ENCODE measurements around the gene ZNF22.

Gene ZNF22

GRCh38 chr10:44986670-44987069, 14.1 kb upstream of the ZNF22 start:
- TF ChIP-seq TAF1 (IDR thresholded peaks at IDR 0.05; ENCODE audit: borderline replicate concordance, low read depth, low read length), result no peak
- no peak for TF ChIP-seq POLR2AphosphoS5 (IDR thresholded peaks at IDR 0.05; ENCODE audit: low read depth, low read length)
- no peak for TF ChIP-seq POLR2A (IDR thresholded peaks at IDR 0.05; ENCODE audit: low read depth, low read length)
- FAIRE-seq (no peak), DNase-seq (ENCODE audit: insufficient read length) (no peak)

DNA sequence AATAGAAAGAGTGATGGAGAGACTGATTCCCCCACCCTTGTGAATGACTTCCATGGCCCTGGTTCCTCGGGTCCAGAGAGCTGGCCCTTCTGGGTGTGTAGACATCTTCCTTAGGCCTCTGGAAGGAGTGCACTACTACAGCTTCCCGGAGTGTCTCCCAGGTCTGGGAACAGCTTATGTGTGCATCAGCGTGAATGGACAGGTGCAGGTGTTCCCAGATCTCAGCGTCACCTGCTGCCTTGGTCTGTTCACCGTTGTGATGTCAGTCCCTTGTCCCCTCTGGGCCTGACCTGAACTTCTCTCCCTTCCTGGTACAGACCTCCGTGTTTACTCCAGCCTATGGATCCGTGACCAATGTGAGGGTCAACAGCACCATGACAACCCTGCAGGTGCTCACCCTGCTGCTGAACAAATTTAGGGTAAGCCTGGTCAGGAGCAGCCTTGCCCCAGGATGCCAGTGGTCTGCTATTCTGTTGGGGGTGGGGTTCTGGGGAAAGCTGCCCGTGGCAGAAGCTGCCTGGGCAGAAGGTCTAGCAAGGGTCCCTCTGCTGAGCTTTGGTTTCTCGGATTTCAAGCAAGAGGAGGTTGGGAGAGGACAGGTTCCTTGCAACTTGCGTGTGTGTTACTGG, 11.7 kb upstream of the ZNF22 start:
- TF ChIP-seq POLR2A (IDR thresholded peaks at IDR 0.05; ENCODE audit: low read depth, low read length) (no peak), TAF1 (IDR thresholded peaks at IDR 0.05; ENCODE audit: borderline replicate concordance, low read depth, low read length) (no peak), POLR2AphosphoS5 (IDR thresholded peaks at IDR 0.05; ENCODE audit: low read depth, low read length) (no peak)
- no peak for DNase-seq (ENCODE audit: insufficient read length)
- no peak for FAIRE-seq

DNA sequence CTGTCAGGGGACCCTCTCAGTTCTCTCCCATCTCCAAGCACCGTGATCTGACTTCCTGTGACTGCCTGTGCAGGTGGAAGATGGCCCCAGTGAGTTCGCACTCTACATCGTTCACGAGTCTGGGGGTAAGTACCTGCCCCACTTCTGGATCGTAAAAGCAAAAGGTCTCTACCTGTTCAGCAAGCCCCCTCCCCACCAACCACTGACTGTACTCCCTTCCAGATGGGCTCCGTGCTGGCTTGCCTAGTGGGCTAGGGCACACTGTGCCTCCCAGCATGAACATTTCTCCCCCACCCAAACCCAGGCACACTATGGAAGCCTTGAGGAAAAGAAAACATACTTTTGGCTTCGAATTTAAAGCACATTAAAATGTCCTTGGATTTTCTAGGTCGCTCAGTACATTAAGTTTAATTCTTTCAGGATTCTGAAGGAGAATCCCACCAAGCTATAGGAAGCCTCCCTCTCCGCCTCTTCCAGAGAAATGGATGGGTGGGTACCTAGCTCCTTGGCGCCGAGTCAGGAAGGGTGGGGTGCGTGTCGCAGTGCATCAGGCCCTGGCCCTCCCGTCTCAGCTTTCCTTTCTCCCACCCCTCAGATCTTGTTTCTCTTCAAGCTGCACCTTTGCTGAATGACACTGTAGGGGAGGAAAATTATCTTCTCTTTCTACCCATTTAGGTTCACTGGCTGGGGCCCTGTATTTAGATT, 11.0 kb upstream of the ZNF22 start:
- DNase-seq (ENCODE audit: insufficient read length) (no peak), FAIRE-seq (no peak)
- no peak for TF ChIP-seq POLR2AphosphoS5 (IDR thresholded peaks at IDR 0.05; ENCODE audit: low read depth, low read length)
- no peak for TF ChIP-seq TAF1 (IDR thresholded peaks at IDR 0.05; ENCODE audit: borderline replicate concordance, low read depth, low read length)
- TF ChIP-seq POLR2A (IDR thresholded peaks at IDR 0.05; ENCODE audit: low read depth, low read length), result no peak

GRCh38 chr10:44990302-44990655, 10.4 kb upstream of the ZNF22 start:
- no peak for FAIRE-seq
- DNase-seq (ENCODE audit: insufficient read length), result no peak
- TF ChIP-seq POLR2AphosphoS5 (IDR thresholded peaks at IDR 0.05; ENCODE audit: low read depth, low read length), result no peak
- no peak for TF ChIP-seq TAF1 (IDR thresholded peaks at IDR 0.05; ENCODE audit: borderline replicate concordance, low read depth, low read length)
- no peak for TF ChIP-seq POLR2A (IDR thresholded peaks at IDR 0.05; ENCODE audit: low read depth, low read length)

GRCh38 chr10:44990965-44991364, 9.8 kb upstream of the ZNF22 start:
- no peak for DNase-seq (ENCODE audit: insufficient read length)
- TF ChIP-seq POLR2A (IDR thresholded peaks at IDR 0.05; ENCODE audit: low read depth, low read length), result no peak
- TF ChIP-seq TAF1 (IDR thresholded peaks at IDR 0.05; ENCODE audit: borderline replicate concordance, low read depth, low read length), result no peak
- TF ChIP-seq POLR2AphosphoS5 (IDR thresholded peaks at IDR 0.05; ENCODE audit: low read depth, low read length), result no peak
- FAIRE-seq, result no peak

DNA sequence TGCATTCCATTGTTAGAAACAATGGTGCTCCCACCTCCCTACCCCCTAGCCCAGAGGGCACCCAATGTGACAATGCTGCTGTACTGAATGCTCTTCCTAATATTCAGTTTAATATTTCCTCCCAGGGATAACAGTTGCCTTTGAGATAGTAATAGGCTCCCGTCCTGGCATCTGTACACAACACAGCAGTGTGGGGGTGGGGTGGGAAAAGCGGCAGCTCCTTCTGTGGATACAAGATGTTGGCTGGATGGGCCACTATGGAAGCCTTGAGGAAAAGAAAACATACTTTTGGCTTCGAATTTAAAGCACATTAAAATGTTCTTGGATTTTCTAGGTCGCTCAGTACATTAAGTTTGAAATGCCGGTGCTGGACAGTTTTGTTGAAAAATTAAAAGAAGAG, 9.2 kb upstream of the ZNF22 start:
- no peak for DNase-seq (ENCODE audit: insufficient read length)
- FAIRE-seq, result no peak
- TF ChIP-seq TAF1 (IDR thresholded peaks at IDR 0.05; ENCODE audit: borderline replicate concordance, low read depth, low read length), result no peak

DNA sequence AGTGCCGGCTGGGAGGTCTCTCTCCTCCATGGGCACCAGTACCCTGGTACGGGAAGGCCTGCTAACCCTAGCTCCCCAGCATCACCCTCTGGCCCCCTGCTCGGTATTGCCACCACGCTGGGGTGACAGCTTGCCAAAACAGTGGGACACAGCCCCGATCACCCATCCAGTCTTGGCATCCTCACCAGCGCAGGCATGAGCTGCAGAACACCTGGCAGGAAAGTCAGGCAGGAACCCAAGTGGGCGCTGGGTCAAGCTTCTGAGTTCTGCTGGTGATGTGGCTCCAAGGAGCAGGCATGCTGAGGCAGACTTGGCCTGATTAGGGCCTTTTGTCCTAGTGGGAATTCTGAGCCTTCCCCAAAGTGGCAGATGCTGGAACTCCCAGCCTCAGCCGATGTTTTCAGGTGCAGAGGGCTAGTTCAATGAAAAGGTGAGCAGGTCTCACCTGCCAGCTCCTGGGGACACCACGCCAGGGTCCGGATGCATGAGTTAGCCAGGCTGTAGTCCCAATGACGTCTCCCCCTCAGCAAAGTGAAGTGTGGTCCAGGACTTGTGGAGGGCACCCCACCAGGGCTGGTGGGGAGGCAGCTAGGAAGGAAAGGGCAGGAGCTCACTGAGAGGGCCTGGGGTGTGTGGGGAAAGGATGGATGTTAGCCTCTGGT, 8.5 kb upstream of the ZNF22 start:
- TF ChIP-seq POLR2AphosphoS5 (IDR thresholded peaks at IDR 0.05; ENCODE audit: low read depth, low read length) (no peak), POLR2A (IDR thresholded peaks at IDR 0.05; ENCODE audit: low read depth, low read length) (no peak), TAF1 (IDR thresholded peaks at IDR 0.05; ENCODE audit: borderline replicate concordance, low read depth, low read length) (no peak)
- DNase-seq (ENCODE audit: insufficient read length) (no peak), FAIRE-seq (no peak)

DNA sequence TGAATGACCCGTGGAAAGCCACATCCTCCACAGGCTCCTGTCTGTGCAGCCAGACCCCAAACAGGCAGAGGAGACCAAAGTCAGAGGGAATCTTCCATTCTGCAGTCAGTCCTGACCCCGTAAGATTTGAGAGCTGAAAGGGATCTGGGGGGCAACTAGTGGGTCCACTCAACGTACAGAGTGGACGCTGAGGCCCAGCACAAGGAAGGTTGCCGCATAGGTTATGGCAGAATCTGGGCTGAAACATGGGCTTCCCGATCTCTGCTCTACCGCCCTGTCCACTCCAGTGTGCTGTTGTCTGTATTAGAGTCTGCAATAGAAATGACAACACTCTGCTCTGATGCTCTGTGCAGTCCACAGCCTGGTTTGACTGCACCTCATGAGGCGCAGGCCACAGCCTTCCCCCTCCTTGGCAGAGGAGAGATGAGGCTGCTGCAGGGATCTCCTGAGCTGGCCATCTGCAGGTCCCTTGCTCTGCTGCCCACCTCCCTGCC, 7.9 kb upstream of the ZNF22 start:
- no peak for DNase-seq (ENCODE audit: insufficient read length)
- FAIRE-seq, result no peak
- no peak for TF ChIP-seq TAF1 (IDR thresholded peaks at IDR 0.05; ENCODE audit: borderline replicate concordance, low read depth, low read length)
- TF ChIP-seq POLR2AphosphoS5 (IDR thresholded peaks at IDR 0.05; ENCODE audit: low read depth, low read length), result no peak
- no peak for TF ChIP-seq POLR2A (IDR thresholded peaks at IDR 0.05; ENCODE audit: low read depth, low read length)

- DNase-seq (ENCODE audit: insufficient read length) (no peak), FAIRE-seq (no peak)
- no peak for TF ChIP-seq POLR2AphosphoS5 (IDR thresholded peaks at IDR 0.05; ENCODE audit: low read depth, low read length)
- TF ChIP-seq POLR2A (IDR thresholded peaks at IDR 0.05; ENCODE audit: low read depth, low read length), result no peak
- TF ChIP-seq TAF1 (IDR thresholded peaks at IDR 0.05; ENCODE audit: borderline replicate concordance, low read depth, low read length), result no peak
These were observed 7.3 kb upstream of the ZNF22 start for GRCh38 chr10:44993226-44993921.

- TF ChIP-seq POLR2A (IDR thresholded peaks at IDR 0.05; ENCODE audit: low read depth, low read length) (no peak), TAF1 (IDR thresholded peaks at IDR 0.05; ENCODE audit: borderline replicate concordance, low read depth, low read length) (no peak), POLR2AphosphoS5 (IDR thresholded peaks at IDR 0.05; ENCODE audit: low read depth, low read length) (no peak)
- no peak for DNase-seq (ENCODE audit: insufficient read length)
- no peak for FAIRE-seq
These were observed 6.6 kb upstream of the ZNF22 start for GRCh38 chr10:44993922-44994751.

Data from GM12892 (cell line).